Measurements from ENCODE around the gene AQP12B. TPM values are rescaled to one million over a fixed set of nuclear protein-coding genes. Genes with fewer than 3 reads are reported as not detected.

AQP12B gene
- total and polyA plus RNA-seq, 2 donors: not detected

GRCh38 chr2:240642061-240642805, 40.5 kb downstream of the AQP12B start:
- H3K27ac ChIP-seq (ENCODE audit: low read depth): no peak overlapping the region
- H3K4me3 ChIP-seq (ENCODE audit: low read depth, low read length): no peak overlapping the region
- 82% methylated on average over 36 of the region's 36 CpGs for WGBS
- no peaks in the 10 kb centered on the region for H3K36me3 ChIP-seq (ENCODE audit: insufficient read depth)
- no peaks in the 10 kb centered on the region for H3K4me1 ChIP-seq (ENCODE audit: insufficient read depth)
- no peak for DNase-seq (ENCODE audit: extremely low spot score)

- DNase-seq (ENCODE audit: extremely low spot score): no peak
- Histone ChIP-seq H3K4me3 (ENCODE audit: low read depth, low read length) (no peak overlapping the region), H3K27ac (ENCODE audit: low read depth) (no peak overlapping the region), H3K36me3 (ENCODE audit: insufficient read depth) (no peaks in the 10 kb centered on the region), H3K4me1 (ENCODE audit: insufficient read depth) (no peaks in the 10 kb centered on the region)
- WGBS: 21% methylated on average over 16 of the region's 16 CpGs
Measured at GRCh38 chr2:240640939-240641338, 41.7 kb downstream of the AQP12B start.

GRCh38 chr2:240639566-240639965, 43.1 kb downstream of the AQP12B start:
- Histone ChIP-seq H3K36me3 (ENCODE audit: insufficient read depth) (no peaks in the 10 kb centered on the region), H3K27ac (ENCODE audit: low read depth) (no peak overlapping the region), H3K4me1 (ENCODE audit: insufficient read depth) (no peaks in the 10 kb centered on the region), H3K4me3 (ENCODE audit: low read depth, low read length) (no peak overlapping the region)
- no peak for DNase-seq (ENCODE audit: extremely low spot score)
- WGBS: 88% methylated on average over 18 of the region's 18 CpGs

GRCh38 chr2:240638512-240639160, 44.0 kb downstream of the AQP12B start:
- DNase-seq (ENCODE audit: extremely low spot score): no peak
- no peaks in the 10 kb centered on the region for H3K4me1 ChIP-seq (ENCODE audit: insufficient read depth)
- no peak overlapping the region for H3K4me3 ChIP-seq (ENCODE audit: low read depth, low read length)
- H3K27ac ChIP-seq (ENCODE audit: low read depth): no peak overlapping the region
- no peaks in the 10 kb centered on the region for H3K36me3 ChIP-seq (ENCODE audit: insufficient read depth)
- 54% methylated on average over 18 of the region's 18 CpGs for WGBS

- Histone ChIP-seq H3K36me3 (ENCODE audit: insufficient read depth) (no peaks in the 10 kb centered on the region), H3K4me3 (ENCODE audit: low read depth, low read length) (no peak overlapping the region), H3K27ac (ENCODE audit: low read depth) (no peak overlapping the region), H3K4me1 (ENCODE audit: insufficient read depth) (no peaks in the 10 kb centered on the region)
- DNase-seq (ENCODE audit: extremely low spot score): no peak
- 72% methylated on average over 8 of the region's 8 CpGs for WGBS
Measured at GRCh38 chr2:240637901-240638345, 44.8 kb downstream of the AQP12B start.

GRCh38 chr2:240637116-240637900, 45.4 kb downstream of the AQP12B start:
- H3K4me1 ChIP-seq (ENCODE audit: insufficient read depth): no peaks in the 10 kb centered on the region
- no peak overlapping the region for H3K4me3 ChIP-seq (ENCODE audit: low read depth, low read length)
- WGBS: 82% methylated on average over 17 of the region's 17 CpGs
- H3K36me3 ChIP-seq (ENCODE audit: insufficient read depth): no peaks in the 10 kb centered on the region
- no peak for DNase-seq (ENCODE audit: extremely low spot score)
- no peak overlapping the region for H3K27ac ChIP-seq (ENCODE audit: low read depth)

GRCh38 chr2:240636563-240637115, 46.0 kb downstream of the AQP12B start:
- 79% methylated on average over 11 of the region's 11 CpGs for WGBS

GRCh38 chr2:240635998-240636547, 46.6 kb downstream of the AQP12B start:
- Histone ChIP-seq H3K4me3 (ENCODE audit: low read depth, low read length) (no peak overlapping the region), H3K36me3 (ENCODE audit: insufficient read depth) (no peaks in the 10 kb centered on the region), H3K4me1 (ENCODE audit: insufficient read depth) (no peaks in the 10 kb centered on the region), H3K27ac (ENCODE audit: low read depth) (no peak overlapping the region)
- 78% methylated on average over 3 of the region's 3 CpGs for WGBS
- no peak for DNase-seq (ENCODE audit: extremely low spot score)

More at GRCh38 chr2:240636563-240637115, 46.0 kb downstream of the AQP12B start:
- Histone ChIP-seq H3K4me1 (ENCODE audit: insufficient read depth) (no peaks in the 10 kb centered on the region), H3K36me3 (ENCODE audit: insufficient read depth) (no peaks in the 10 kb centered on the region), H3K4me3 (ENCODE audit: low read depth, low read length) (no peak overlapping the region), H3K27ac (ENCODE audit: low read depth) (no peak overlapping the region)
- no peak for DNase-seq (ENCODE audit: extremely low spot score)

- 84% methylated on average over 6 of the region's 6 CpGs for WGBS
- no peaks in the 10 kb centered on the region for H3K4me1 ChIP-seq (ENCODE audit: insufficient read depth)
- DNase-seq (ENCODE audit: extremely low spot score): no peak
- H3K4me3 ChIP-seq (ENCODE audit: low read depth, low read length): no peak overlapping the region
- no peaks in the 10 kb centered on the region for H3K36me3 ChIP-seq (ENCODE audit: insufficient read depth)
- H3K27ac ChIP-seq (ENCODE audit: low read depth): no peak overlapping the region
Measured at GRCh38 chr2:240635121-240635997, 47.3 kb downstream of the AQP12B start.

- H3K4me3 ChIP-seq (ENCODE audit: low read depth, low read length): no peak overlapping the region
- 98% methylated on average over 1 of the region's 1 CpG for WGBS
- no peak for DNase-seq (ENCODE audit: extremely low spot score)
- no peaks in the 10 kb centered on the region for H3K36me3 ChIP-seq (ENCODE audit: insufficient read depth)
- H3K4me1 ChIP-seq (ENCODE audit: insufficient read depth): no peaks in the 10 kb centered on the region
- no peak overlapping the region for H3K27ac ChIP-seq (ENCODE audit: low read depth)
Measured at GRCh38 chr2:240632306-240632721, 50.4 kb downstream of the AQP12B start.

GRCh38 chr2:240631548-240632305, 51.0 kb downstream of the AQP12B start:
- no peak overlapping the region for H3K4me3 ChIP-seq (ENCODE audit: low read depth, low read length)
- H3K4me1 ChIP-seq (ENCODE audit: insufficient read depth): no peaks in the 10 kb centered on the region
- 92% methylated on average over 11 of the region's 11 CpGs for WGBS
- no peak overlapping the region for H3K27ac ChIP-seq (ENCODE audit: low read depth)
- H3K36me3 ChIP-seq (ENCODE audit: insufficient read depth): no peaks in the 10 kb centered on the region
- no peak for DNase-seq (ENCODE audit: extremely low spot score)

Data from urinary bladder (tissue), 4 donors.